ENCODE measurements around the gene IER2.
"Not testable (repeated sequence)": the region's sequence is repeated elsewhere in the genome, so short reads cannot be mapped to it uniquely, and the experiment has no call there.

IER2 gene

DNA sequence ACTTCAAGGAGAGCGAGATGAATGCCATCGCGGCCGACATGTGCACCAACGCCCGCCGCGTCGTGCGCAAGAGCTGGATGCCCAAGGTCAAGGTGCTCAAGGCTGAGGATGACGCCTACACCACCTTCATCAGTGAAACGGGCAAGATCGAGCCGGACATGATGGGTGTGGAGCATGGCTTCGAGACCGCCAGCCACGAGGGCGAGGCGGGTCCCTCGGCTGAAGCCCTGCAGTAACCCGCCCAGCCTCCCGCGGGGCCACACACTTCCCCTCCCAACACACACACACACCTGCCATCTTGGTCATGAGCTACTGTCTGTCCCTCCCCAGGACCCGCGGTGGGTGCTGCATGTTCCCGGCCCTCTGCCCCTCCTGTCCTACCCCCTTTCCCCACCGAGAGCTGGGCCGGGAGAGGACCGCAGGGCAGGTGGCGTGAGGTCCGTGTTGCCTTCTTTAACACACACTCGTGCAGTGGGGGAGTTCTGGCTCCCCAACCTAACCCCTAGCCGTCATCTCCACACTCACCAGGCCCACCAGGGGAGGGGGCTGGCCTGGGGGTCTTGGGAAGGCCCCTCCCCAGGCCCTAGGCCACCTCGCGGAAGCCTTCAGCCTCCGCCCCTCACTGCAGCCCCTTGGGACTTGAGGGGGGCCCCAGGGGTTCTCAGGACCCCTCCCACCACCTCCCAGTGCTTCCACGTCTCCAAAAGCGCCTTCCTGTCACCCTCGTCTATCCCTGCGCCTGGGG lies 11.9 kb upstream of the IER2 start:
- no peak for DNase-seq (ENCODE audit: low read depth in 1 of 2, low spot score in 1 of 2)

GRCh38 chr19:13138916-13139198 lies 11.4 kb upstream of the IER2 start:
- no peak for DNase-seq (ENCODE audit: low read depth in 1 of 2, low spot score in 1 of 2)

DNA sequence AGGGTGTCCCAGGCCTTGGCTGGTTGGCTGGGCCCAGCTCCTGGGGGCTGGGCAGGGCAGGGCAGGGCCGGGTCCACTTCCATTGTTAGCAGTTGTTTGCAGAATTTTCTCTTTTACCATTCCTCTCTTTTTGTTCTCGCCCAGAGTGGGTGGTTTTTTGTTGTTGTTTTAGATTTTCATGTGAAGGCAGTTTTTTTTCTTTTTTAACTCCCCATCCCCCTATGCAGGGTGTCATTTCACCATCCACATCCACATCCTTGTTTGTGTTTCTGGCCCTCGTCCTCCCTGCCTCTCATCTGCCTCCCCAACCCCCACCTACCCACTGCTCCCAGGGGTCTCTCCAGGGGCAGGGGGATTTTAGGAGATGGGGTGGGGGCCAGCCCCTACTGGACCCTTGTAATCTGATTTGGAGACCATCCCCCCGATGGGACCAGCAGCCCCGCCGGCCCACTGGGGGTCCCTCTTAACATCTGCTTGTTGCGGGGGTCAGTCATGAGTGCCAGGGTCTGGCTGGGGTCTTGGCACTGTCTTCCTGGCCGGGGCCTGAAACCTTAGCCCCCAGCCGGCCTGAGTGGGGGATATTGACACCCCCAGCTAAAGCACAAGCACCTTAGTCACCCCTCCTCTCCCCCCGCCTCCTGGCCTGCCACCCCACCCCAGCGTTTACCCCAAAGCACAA lies 10.4 kb upstream of the IER2 start:
- no peak for DNase-seq (ENCODE audit: low read depth in 1 of 2, low spot score in 1 of 2)

DNA sequence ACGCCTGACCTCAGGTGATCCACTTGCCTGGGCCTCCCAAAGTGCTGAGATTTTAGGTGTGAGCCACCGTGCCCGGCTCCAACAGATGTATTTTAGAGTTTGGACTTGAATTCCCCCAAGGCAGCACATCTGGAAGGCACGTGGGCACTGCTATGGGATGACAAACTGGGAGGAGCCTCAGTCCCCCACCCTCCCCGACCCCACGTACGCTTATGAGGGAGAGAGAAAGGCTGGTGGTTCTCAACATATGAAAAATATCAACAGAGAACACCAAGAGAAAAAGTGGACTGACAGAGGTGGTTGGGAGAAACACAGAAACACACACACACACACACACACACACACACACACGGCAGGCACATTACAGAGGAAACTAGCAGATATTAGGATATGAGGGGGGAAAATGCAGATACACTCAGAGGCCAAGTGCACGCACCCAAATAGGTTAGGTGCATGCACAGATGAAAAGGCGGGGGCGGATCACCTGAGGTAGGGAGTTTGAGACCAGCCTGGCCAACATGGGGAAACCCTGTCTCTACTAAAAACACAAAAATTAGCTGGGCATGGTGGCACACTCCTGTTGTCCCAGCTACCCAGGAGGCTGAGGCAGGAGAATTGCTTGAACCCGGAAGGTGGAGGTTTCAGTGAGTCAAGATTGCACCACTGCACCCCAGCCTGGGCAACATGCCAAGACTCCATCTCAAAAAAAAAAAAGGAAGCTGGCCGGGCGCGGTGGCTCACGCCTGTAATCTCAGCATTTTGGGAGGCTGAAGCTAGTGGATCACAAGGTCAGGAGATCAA lies 3.2 kb upstream of the IER2 start:
- no peak for DNase-seq (ENCODE audit: low read depth in 1 of 2, low spot score in 1 of 2)

- DNase-seq (ENCODE audit: low read depth in 1 of 2, low spot score in 1 of 2), result not testable (repeated sequence)
These were observed 1.0 kb upstream of the IER2 start for GRCh38 chr19:13149173-13149627.

DNA sequence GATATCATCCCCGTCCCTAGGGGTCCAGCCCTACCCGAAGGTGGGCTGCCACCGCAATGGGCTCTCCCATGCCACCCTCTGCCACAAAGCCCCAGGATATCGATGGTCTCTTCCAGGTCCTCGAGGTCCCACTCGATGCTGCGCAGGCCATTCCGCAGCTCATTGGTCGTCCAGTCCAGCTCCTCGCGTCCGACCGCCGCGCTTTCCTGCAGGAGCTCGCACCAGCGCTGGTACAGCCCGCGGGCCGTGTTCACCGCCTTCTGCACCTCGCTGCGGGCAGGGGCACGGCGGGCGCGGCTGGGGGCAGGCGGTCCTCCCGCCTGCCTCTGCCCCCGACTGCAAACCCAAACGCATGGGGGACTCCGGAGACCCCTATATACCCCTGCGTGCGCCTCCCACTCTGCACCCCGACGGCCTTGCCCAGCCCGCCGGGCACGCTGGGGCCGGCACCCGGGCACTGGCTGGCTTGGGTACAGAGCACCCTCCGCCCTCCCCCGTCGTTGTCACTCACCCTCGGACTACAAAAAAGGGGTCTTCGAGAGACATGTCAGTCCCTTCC lies 504 bp upstream of the IER2 start:
- DNase-seq (ENCODE audit: low read depth in 1 of 2, low spot score in 1 of 2), result no peak

GRCh38 chr19:13150931-13151604 lies 857 bp downstream of the IER2 start:
- no peak for DNase-seq (ENCODE audit: low read depth in 1 of 2, low spot score in 1 of 2)

GRCh38 chr19:13151605-13152355 lies 1.6 kb downstream of the IER2 start:
- peak; percentile 92 to 94 for DNase-seq (ENCODE audit: low read depth in 1 of 2, low spot score in 1 of 2)

DNA sequence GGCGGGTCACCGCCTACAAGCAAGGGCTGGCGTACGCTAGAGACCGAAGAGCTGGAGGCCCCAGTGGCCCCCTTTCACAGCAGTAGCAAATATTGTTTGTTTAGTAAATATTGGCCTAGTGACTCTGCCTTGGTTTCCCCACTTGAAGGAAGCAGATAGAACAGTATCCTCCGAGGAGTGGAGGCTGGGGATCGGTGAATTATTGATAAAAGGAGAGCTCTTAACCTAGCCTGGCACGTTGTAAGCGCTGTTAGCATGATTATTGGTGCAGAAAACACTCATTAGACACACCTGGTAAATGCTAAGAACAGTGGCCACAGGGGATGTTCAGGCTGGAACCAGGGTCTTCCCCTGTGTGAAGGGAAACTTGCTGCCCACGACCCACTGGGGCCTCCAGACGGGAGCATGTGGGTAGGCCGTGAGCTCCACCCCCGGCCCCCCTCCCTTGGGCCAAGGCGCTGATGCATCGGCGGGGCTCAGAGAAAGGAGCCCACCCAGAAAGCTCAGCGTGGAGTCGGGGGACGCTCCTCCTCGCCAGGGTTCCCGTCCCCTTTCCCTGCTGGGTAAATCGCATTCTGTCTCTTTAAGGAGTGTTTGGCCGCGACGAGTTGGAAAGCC lies 2.3 kb downstream of the IER2 start:
- no peak for DNase-seq (ENCODE audit: low read depth in 1 of 2, low spot score in 1 of 2)

DNA sequence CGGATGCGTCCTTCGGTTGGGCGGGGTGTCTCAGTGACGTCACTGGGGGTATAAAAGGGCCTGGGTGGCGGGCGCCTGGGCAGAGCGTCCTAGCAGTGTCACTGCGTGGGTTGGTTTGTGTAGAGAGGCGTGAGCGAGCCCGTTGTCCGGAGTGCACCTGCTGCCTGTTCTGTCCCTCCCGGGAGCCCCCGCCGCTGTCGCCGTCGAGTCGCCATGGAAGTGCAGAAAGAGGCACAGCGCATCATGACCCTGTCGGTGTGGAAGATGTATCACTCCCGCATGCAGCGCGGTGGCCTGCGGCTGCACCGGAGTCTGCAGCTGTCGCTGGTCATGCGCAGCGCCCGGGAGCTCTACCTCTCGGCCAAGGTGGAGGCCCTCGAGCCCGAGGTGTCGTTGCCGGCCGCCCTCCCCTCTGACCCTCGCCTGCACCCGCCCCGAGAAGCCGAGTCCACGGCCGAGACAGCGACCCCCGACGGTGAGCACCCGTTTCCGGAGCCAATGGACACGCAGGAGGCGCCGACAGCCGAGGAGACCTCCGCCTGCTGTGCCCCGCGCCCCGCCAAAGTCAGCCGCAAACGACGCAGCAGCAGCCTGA lies 2.9 kb downstream of the IER2 start:
- peak; percentile 96 to 99 for DNase-seq (ENCODE audit: low read depth in 1 of 2, low spot score in 1 of 2)

- no peak for DNase-seq (ENCODE audit: low read depth in 1 of 2, low spot score in 1 of 2)
These were observed 3.5 kb downstream of the IER2 start for GRCh38 chr19:13153569-13154240.

- DNase-seq (ENCODE audit: low read depth in 1 of 2, low spot score in 1 of 2), result peak; percentile 45 to 51
These were observed 4.1 kb downstream of the IER2 start for GRCh38 chr19:13154241-13154778.

GRCh38 chr19:13154911-13155471 lies 4.8 kb downstream of the IER2 start:
- peak; percentile 62 to 72 for DNase-seq (ENCODE audit: low read depth in 1 of 2, low spot score in 1 of 2)

DNA sequence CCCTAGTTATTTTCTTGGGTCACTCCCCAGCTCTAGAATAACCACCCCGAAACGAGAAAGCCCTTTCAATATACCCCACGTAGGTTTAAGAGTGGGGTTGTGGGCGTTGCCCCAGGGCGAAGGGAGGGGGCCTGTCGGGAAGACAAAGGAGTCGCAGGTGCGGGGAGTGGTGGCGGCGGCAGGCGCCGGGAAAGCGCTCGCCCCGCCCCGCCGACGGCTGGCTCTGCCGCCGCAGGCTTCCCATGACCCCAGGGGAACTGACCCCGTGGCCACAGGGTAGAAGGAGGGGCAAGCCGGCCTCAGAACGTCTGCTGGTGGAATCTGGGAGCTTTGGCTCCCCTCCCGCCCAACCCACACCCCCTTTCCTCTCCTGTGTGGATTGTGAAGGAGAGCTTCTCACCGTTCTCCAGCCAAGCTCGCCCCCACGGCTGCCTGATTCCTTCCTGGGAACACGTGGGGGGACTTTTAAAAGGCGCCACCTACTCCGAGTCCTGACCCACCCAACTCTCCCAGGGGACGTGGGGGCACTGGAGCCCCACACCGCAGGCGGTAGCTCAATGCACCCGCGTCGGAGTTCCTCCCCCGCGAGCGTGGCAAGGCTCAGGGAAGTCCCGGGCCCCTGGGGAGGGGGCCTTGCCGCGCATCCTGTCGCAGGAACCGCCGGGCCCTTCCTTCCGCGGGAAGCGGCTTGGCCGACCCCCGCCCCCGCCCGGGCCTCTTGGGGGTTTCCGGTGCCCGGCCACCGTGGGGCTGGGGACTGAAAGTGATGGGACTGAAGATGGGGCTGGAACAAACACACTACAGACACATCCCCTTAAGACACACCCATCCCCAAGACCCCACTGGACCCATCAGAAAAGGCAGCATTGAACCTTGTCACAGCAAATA lies 5.5 kb downstream of the IER2 start:
- DNase-seq (ENCODE audit: low read depth in 1 of 2, low spot score in 1 of 2), result peak in 1 of 2 donors; percentile 37

DNA sequence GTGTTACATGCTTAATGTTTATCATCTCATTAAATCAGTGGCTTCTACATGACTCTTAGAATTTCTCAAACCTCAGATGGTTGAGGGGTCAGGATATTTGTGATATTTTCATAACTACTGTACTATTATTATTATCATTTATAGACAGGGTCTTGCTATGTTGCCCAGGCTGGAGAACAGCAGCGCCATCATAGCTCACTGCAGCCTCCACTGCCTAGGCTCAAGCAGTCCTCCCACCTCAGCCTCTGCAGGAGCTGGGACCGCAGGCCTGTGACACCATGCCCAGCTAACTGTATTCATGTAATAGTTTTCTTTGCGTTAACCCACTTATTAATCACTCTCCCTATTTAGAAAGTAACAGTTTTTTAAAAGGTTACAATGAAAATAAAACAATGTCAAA lies 9.5 kb downstream of the IER2 start:
- DNase-seq (ENCODE audit: low read depth in 1 of 2, low spot score in 1 of 2), result no peak

- DNase-seq (ENCODE audit: low read depth in 1 of 2, low spot score in 1 of 2), result no peak
These were observed 10.3 kb downstream of the IER2 start for GRCh38 chr19:13160557-13160956.

All from activated CD4-positive, alpha-beta T cell treated with anti-CD3 and anti-CD28 coated beads, Interleukin-2, amount 50 U/mL, for 24 hours (primary cell).